Sigmoid colon (tissue), 4 donors: Measurements from ENCODE around the gene TSPAN11.

Experiments
- CTCF ChIP-seq, 4 experiments: fragments of 450-650 bp in 3 of 4; fragments of 200-600 bp in 1 of 4; IDR thresholded peaks; one replicate each; pipeline ENCODE4 v1.5.1; 2016 to 2019; ENCODE audit warnings: antibody characterized with exemption in 4 of 4, mild to moderate bottlenecking in 3 of 4, moderate library complexity in 2 of 4
- POLR2AphosphoS5 ChIP-seq, 4 donors: sonication (generic); formaldehyde crosslinking; IDR thresholded peaks; one replicate each; pipeline ENCODE4 v1.6.1; 2017; ENCODE audit warnings: antibody characterized with exemption in 4 of 4

GRCh38 chr12:30996255-30996654 is 69.7 kb downstream of the TSPAN11 start:
- TF ChIP-seq CTCF (IDR thresholded peaks at IDR 0.05): no peak
- no peak for TF ChIP-seq POLR2AphosphoS5 (IDR thresholded peaks at IDR 0.05)
